GM23338 (cell line): ENCODE results near the gene C5orf58. TPM values are rescaled to one million over a fixed set of nuclear protein-coding genes. Genes with fewer than 3 reads are reported as not detected.

ENCODE experiments used
- ATAC-seq: fragments of 200-7000 bp; cut with Tn5 transposase; 3 replicates; pipeline ENCODE4 v1.9.1; 2020
- DNase-seq: peaks from one replicate; pipeline ENCODE4 v3.0.0-alpha.2; 2015; ENCODE audit warnings: low spot score
- H2AFZ ChIP-seq: fragments of 200-600 bp; sonication (generic); 2 replicates; pipeline ENCODE4 v1.8.0; 2016; ENCODE audit warnings: antibody characterized with exemption, mild to moderate bottlenecking, moderate library complexity
- H3F3A ChIP-seq: fragments of 200-600 bp; sonication (generic); replicated peaks from 2 replicates; pipeline ENCODE4 v1.8.0; 2017; ENCODE audit warnings: antibody characterized with exemption, mixed run types, low read depth
- H3K27ac ChIP-seq: fragments of 200-600 bp; sonication (generic); 2 replicates; pipeline ENCODE4 v1.6.1; 2016; ENCODE audit warnings: low read depth
- H3K27me3 ChIP-seq: fragments of 200-600 bp; sonication (generic); 2 replicates; pipeline ENCODE4 v1.8.0; 2016; ENCODE audit warnings: mild to moderate bottlenecking, mixed run types, moderate library complexity; ENCODE audit not compliant: insufficient read depth
- H3K36me3 ChIP-seq: fragments of 200-600 bp; sonication (generic); 2 replicates; pipeline ENCODE4 v1.8.0; 2016; ENCODE audit warnings: mild to moderate bottlenecking; ENCODE audit not compliant: insufficient read depth
- H3K4me1 ChIP-seq: fragments of 200-600 bp; sonication (generic); 2 replicates; pipeline ENCODE4 v1.8.0; 2016; ENCODE audit warnings: mild to moderate bottlenecking, moderate library complexity; ENCODE audit not compliant: insufficient read depth
- H3K4me2 ChIP-seq: fragments of 200-600 bp; sonication (generic); 2 replicates; pipeline ENCODE4 v1.7.1; 2017; ENCODE audit warnings: mixed run types
- H3K4me3 ChIP-seq: fragments of 200-600 bp; sonication (generic); 2 replicates; pipeline ENCODE4 v1.6.1; 2016; ENCODE audit warnings: mixed run types
- H3K79me2 ChIP-seq: fragments of 200-600 bp; sonication (generic); replicated peaks from 2 replicates; pipeline ENCODE4 v1.8.0; 2017; ENCODE audit warnings: mild to moderate bottlenecking; ENCODE audit not compliant: insufficient read depth
- H3K9me2 ChIP-seq: fragments of 200-600 bp; sonication (generic); 2 replicates; pipeline ENCODE4 v1.8.0; 2017; ENCODE audit not compliant: insufficient read depth
- H4K20me1 ChIP-seq: fragments of 200-600 bp; sonication (generic); replicated peaks from 2 replicates; pipeline ENCODE4 v1.8.0; 2017; ENCODE audit warnings: mild to moderate bottlenecking; ENCODE audit not compliant: insufficient read depth
- H3K27ac Mint-ChIP-seq: 2 replicates; pipeline ENCODE4 v1.8.0; 2020; ENCODE audit warnings: inconsistent platforms, mild to moderate bottlenecking, moderate library complexity, mixed read lengths
- H3K27me3 Mint-ChIP-seq: 3 replicates; pipeline ENCODE4 v1.8.0; 2022; ENCODE audit warnings: low read depth, mild to moderate bottlenecking, moderate library complexity, mixed read lengths, inconsistent platforms; ENCODE audit not compliant: insufficient read depth, poor library complexity
- H3K36me3 Mint-ChIP-seq: 3 replicates; pipeline ENCODE4 v1.8.0; 2021; ENCODE audit warnings: low read depth, mild to moderate bottlenecking, inconsistent platforms, moderate library complexity, mixed read lengths
- H3K4me1 Mint-ChIP-seq: 3 replicates; pipeline ENCODE4 v1.8.0; 2020; ENCODE audit warnings: mild to moderate bottlenecking, inconsistent platforms, mixed read lengths
- H3K4me3 Mint-ChIP-seq: 3 replicates; pipeline ENCODE4 v1.8.0; 2021; ENCODE audit warnings: moderate library complexity, mild to moderate bottlenecking, inconsistent platforms, mixed read lengths
- H3K9me3 Mint-ChIP-seq: 3 replicates; pipeline ENCODE4 v1.8.0; 2020; ENCODE audit warnings: moderate library complexity, mild to moderate bottlenecking, inconsistent platforms, mixed read lengths
- CTCF ChIP-seq, 2 experiments: fragments of 200-600 bp in 1 of 2; sonication (generic) in 1 of 2; conservative IDR thresholded peaks; 2 replicates each; pipeline versions ENCODE4 v1.5.1 to v1.6.1; 2016 to 2017; ENCODE audit warnings: antibody characterized with exemption in 2 of 2, low read depth in 2 of 2, mild to moderate bottlenecking in 2 of 2, moderate library complexity in 1 of 2
- ETS1 ChIP-seq: IDR thresholded peaks from 2 replicates; pipeline ENCODE4 v1.6.1; 2016; ENCODE audit warnings: antibody characterized with exemption
- EZH2 ChIP-seq: fragments of 200-600 bp; sonication (generic); IDR thresholded peaks from one replicate; pipeline ENCODE4 v1.8.0; 2017; ENCODE audit warnings: antibody characterized with exemption, mild to moderate bottlenecking, low read depth; ENCODE audit not compliant: unreplicated experiment
- EZH2phosphoT487 ChIP-seq: fragments of 200-600 bp; sonication (generic); IDR thresholded peaks from one replicate; pipeline ENCODE4 v1.8.1; 2018; ENCODE audit warnings: antibody characterized with exemption; ENCODE audit not compliant: unreplicated experiment
- JUNB ChIP-seq: IDR thresholded peaks from one replicate; pipeline ENCODE4 v1.6.1; 2016; ENCODE audit warnings: antibody characterized with exemption; ENCODE audit not compliant: unreplicated experiment
- NANOG ChIP-seq: IDR thresholded peaks from 2 replicates; pipeline ENCODE4 v1.6.1; 2016; ENCODE audit warnings: antibody characterized with exemption, borderline replicate concordance
- POLR2AphosphoS5 ChIP-seq: IDR thresholded peaks from 2 replicates; pipeline ENCODE4 v1.6.1; 2016; ENCODE audit warnings: antibody characterized with exemption, low read depth
- STAT1 ChIP-seq: IDR thresholded peaks from one replicate; pipeline ENCODE4 v1.6.1; 2016; ENCODE audit warnings: antibody characterized with exemption; ENCODE audit not compliant: unreplicated experiment
- ZNF331 ChIP-seq: fragments of 250-450 bp; sonication (Bioruptor Pico); IDR thresholded peaks from 2 replicates; pipeline ENCODE4 v1.5.0; 2020; ENCODE audit warnings: low read depth, mild to moderate bottlenecking, moderate library complexity
- ZNF462 ChIP-seq: fragments of 250-450 bp; sonication (Bioruptor Pico); IDR thresholded peaks from 2 replicates; pipeline ENCODE4 v1.5.0; 2020; ENCODE audit warnings: mild to moderate bottlenecking, moderate library complexity
- polyA plus RNA-seq: library from polyadenylated mRNA; unstranded; fragments of >200 nt; fragmentation: Nextera tagmentation; extraction: Ambion mirVana; gene quantifications from 2 replicates; pipeline ENCODE4 v1.2.1, GENCODE V29; 2016
- total RNA-seq: library from RNA; depleted of rRNA; stranded (reverse); fragments of >200 nt; shearing (Covaris generic); gene quantifications from 2 replicates; pipeline ENCODE4 v1.2.3, GENCODE V29; 2014

The C5orf58 gene
- total and polyA plus RNA-seq, 2 experiments from 2014 or later, result 1.0 to 9.1 TPM

- Mint-ChIP-seq H3K4me3 (no peak overlapping the region), H3K9me3 (no peaks in the 10 kb centered on the region), H3K27me3 (peaks cover 24% of the 10 kb centered on the region), H3K27ac (no peak overlapping the region), H3K36me3 (no peaks in the 10 kb centered on the region), H3K4me1 (peaks cover 41% of the 10 kb centered on the region)
- Histone ChIP-seq H4K20me1 (no peaks in the 10 kb centered on the region), H3K79me2 (no peaks in the 10 kb centered on the region), H3K4me3 (no peak overlapping the region), H3K36me3 (no peaks in the 10 kb centered on the region), H3K4me2 (no peak overlapping the region), H2AFZ (no peak overlapping the region), H3K27me3 (no peaks in the 10 kb centered on the region), H3F3A (no peaks in the 10 kb centered on the region), H3K4me1 (peaks cover 35% of the 10 kb centered on the region), H3K9me2 (no peaks in the 10 kb centered on the region; the same call in 1 of the 2 replicates), H3K27ac (no peak overlapping the region)
- TF ChIP-seq NANOG (no peak), POLR2AphosphoS5 (no peak)
- DNase-seq (no peak), ATAC-seq (no peak)
Observed at GRCh38 chr5:170276140-170276539, 43.4 kb downstream of the C5orf58 start.

- peaks cover 21% of the 10 kb centered on the region for H3K27me3 Mint-ChIP-seq
- peaks cover under 1% of the 10 kb centered on the region; the same call in 1 of the 3 replicates for H3K9me3 Mint-ChIP-seq
- Histone ChIP-seq H3K27me3 (no peaks in the 10 kb centered on the region), H3K79me2 (no peaks in the 10 kb centered on the region), H3K4me3 (no peak overlapping the region), H3K9me2 (no peaks in the 10 kb centered on the region; the same call in 1 of the 2 replicates), H3F3A (no peaks in the 10 kb centered on the region), H3K4me2 (peak overlapping the region; percentile 64), H4K20me1 (no peaks in the 10 kb centered on the region), H3K36me3 (no peaks in the 10 kb centered on the region), H2AFZ (0 out of 2 replicates have a peak overlapping the region, but pooled peaks have one; percentile 52), H3K27ac (peak overlapping the region; percentile 84), H3K4me1 (peaks cover 35% of the 10 kb centered on the region)
- H3K36me3 Mint-ChIP-seq, result no peaks in the 10 kb centered on the region
- H3K4me1 Mint-ChIP-seq, result peaks cover 44% of the 10 kb centered on the region
- no peak overlapping the region; the same call in 2 of the 3 replicates for H3K4me3 Mint-ChIP-seq
- no peak; the same call in 2 of the 3 replicates for ATAC-seq
- peak; percentile 61 for DNase-seq
- H3K27ac Mint-ChIP-seq, result peak overlapping the region; percentile 58; the same call in 1 of the 2 replicates
- TF ChIP-seq ZNF331, result no peak
- no peak for TF ChIP-seq ZNF462
- no peak for TF ChIP-seq ETS1
- no peak for TF ChIP-seq EZH2
- TF ChIP-seq JUNB, result no peak
- TF ChIP-seq POLR2AphosphoS5, result no peak
- TF ChIP-seq CTCF (conservative IDR thresholded peaks at IDR 0.05; ENCODE audit: low read depth in 2 of 2), result no peak
- TF ChIP-seq EZH2phosphoT487, result no peak
- no peak for TF ChIP-seq STAT1
- no peak for TF ChIP-seq NANOG
Observed at GRCh38 chr5:170277867-170278281, 45.1 kb downstream of the C5orf58 start.
